GM21529 (cell line): ENCODE measurements around the gene WNT1.
A peak's percentile ranks its signal among the peaks of the same experiment; 100 is the strongest.

Experiments
- ATAC-seq: cut with Tn5 transposase; IDR thresholded peaks from one replicate; pipeline ENCODE4 v1.9.1; 2021; ENCODE audit not compliant: unreplicated experiment

The WNT1 gene

DNA sequence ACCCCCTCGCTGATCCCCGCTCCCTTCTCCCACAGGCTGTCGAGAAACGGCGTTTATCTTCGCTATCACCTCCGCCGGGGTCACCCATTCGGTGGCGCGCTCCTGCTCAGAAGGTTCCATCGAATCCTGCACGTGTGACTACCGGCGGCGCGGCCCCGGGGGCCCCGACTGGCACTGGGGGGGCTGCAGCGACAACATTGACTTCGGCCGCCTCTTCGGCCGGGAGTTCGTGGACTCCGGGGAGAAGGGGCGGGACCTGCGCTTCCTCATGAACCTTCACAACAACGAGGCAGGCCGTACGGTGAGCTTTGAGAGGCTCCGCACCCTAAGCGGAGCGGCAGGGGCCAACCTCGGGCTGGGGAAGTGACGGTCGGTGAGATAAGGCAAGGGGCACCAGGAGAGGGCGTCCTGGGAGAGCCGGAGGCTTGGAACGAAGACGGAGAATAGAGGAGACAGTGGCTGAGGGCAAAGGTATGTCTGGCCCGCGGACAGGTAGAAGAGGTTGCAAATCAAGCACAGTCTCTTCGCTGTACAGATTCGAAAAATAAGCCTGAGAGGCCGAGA is 2.3 kb downstream of the WNT1 start:
- ATAC-seq, result no peak

DNA sequence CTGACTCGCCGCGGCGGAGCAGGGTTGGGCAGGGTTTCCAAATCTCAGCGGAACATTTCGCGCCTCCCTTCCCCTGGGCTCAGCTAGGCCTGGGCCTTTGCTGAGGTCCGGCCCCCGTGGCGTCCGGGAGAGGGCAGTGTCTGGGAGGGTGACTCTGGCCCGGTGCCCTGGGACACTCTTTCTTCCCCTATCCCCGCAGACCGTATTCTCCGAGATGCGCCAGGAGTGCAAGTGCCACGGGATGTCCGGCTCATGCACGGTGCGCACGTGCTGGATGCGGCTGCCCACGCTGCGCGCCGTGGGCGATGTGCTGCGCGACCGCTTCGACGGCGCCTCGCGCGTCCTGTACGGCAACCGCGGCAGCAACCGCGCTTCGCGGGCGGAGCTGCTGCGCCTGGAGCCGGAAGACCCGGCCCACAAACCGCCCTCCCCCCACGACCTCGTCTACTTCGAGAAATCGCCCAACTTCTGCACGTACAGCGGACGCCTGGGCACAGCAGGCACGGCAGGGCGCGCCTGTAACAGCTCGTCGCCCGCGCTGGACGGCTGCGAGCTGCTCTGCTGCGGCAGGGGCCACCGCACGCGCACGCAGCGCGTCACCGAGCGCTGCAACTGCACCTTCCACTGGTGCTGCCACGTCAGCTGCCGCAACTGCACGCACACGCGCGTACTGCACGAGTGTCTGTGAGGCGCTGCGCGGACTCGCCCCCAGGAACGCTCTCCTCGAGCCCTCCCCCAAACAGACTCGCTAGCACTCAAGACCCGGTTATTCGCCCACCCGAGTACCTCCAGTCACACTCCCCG is 3.0 kb downstream of the WNT1 start:
- ATAC-seq, result no peak

DNA sequence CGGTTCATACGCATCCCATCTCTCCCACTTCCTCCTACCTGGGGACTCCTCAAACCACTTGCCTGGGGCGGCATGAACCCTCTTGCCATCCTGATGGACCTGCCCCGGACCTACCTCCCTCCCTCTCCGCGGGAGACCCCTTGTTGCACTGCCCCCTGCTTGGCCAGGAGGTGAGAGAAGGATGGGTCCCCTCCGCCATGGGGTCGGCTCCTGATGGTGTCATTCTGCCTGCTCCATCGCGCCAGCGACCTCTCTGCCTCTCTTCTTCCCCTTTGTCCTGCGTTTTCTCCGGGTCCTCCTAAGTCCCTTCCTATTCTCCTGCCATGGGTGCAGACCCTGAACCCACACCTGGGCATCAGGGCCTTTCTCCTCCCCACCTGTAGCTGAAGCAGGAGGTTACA is 3.6 kb downstream of the WNT1 start:
- no peak for ATAC-seq

DNA sequence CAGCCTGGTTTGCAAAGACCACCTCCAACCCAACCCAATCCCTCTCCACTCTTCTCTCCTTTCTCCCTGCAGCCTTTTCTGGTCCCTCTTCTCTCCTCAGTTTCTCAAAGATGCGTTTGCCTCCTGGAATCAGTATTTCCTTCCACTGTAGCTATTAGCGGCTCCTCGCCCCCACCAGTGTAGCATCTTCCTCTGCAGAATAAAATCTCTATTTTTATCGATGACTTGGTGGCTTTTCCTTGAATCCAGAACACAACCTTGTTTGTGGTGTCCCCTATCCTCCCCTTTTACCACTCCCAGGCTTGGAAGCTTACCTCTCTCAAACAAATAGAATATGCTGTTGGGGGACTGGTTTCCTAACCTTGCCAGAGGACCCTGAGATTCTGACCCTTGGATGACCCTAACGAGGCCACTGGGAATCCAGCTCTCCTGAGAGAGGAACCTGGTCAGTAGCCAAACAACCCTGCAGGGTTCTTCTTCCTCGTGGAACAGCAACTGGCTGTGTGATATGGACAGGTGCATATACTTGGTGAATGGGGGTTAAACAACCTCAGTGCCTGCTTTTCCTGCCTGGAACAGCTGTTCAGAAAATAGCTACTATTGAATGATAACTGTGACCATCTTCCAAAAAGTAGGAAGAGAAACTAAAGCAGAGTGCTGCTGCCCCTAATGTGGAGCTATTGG is 4.4 kb downstream of the WNT1 start:
- no peak for ATAC-seq

DNA sequence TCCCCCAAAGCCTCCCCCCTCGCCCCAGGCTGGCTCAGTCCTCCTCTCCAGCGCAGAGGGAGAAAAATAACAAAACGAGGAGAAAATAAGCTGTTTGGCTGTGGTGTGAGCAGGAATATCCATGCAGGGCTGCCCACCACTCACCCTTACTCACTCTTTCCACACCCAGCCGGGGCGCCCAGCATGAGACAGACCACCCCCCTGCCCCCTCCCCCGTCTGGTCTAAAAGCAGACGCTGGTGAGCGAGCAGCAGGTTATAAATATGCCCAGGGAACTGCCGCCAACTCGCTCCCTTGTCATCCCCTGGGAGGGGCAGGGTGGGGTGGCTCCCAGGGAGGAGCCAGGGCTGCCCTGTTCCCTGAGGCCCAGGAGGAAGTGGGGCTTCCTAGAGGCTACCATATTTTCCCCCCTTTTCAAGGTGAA is 7.4 kb downstream of the WNT1 start:
- no peak for ATAC-seq

DNA sequence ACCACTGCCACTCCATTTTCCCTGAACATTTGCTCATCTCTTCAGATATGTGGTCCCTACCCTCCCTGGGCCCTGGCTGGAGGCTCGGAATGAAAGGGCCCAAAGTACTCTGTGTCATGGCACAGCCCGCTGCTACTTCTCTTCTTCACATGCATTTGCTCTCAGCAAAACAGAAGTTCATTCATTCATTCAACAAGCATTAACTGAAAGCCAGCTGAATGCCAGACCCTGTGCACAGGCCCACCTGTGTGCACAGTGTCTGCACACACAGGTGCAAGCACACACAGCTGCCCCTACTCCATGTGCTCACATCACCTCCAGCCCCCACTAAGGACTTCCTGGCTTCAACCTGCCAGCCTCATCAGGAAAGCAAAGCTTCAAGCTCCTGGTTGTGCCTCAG is 7.8 kb downstream of the WNT1 start:
- ATAC-seq, result no peak

DNA sequence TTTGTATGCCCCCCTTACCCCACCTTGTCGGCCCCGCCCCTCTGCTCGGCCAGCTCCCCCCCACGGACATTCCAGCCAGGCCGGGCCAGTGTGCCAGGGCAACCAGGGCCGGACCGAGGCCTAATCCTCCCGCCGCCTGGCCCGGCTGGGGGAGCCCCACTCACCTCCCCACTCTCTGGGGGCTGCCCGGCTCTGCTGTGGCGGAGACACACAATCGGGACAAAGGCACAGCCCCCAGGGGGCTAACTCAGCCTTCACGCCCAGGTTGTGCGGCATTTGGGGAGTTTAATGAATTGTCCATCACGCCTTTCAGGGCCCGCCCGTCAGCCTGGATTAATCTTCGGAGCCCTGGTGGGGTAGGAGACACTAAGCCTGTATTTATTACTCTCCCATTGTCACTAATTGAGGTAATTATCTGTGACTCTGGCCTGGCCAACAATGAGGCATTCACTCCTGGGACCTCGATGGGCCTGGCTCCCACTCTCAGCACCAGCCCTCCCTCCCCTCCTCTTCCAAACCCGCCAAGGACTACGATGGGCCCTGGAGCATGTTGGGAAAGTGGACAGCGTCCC is 8.7 kb downstream of the WNT1 start:
- no peak for ATAC-seq

DNA sequence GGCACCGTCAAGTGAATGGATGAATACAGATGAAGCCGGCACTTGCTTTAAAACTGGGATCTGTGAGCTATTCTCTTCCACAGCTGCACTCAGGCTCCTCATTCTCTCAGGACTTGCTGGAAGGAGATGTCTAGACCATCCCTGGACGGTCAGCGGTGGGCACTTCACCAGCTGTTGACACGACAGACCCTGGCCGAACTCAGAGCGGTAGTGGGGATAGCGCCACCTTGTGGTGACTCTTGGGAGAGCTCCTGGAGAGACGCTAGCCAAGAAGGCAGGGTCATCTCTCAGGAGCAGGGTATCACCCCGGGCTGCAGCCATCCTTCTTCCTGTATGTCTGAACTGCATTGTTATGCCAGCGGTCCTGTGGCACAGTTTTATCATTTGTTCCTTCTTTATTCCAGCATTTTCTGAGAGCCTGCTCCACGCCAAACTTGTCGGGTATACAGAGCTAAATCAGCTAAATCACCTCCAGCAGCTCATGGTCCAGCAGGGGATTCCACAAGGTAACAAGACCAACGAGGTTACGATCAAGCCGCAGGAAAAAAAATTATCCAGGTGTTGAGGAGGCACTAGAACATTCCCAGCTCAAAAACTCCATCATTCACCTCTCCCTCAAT is 10.0 kb downstream of the WNT1 start:
- ATAC-seq, result no peak

DNA sequence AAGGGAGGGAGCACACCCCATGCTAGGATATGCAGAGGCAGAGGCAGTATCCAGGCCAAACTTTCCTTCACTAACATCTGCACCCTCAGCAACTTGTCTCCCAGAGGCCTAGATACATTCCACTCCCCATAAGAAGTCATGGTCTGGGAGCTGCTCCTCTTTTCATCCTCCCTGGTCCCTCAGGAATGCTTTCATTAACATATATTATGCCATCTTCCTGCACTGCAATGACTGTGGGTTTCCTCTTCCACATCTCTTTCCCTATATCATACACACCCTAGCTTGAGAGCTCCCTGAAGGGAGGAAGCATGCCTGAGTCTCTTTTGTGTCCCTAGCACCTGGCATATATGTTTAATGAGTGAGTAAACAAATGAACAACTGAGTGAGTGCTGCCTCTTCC is 12.4 kb downstream of the WNT1 start:
- ATAC-seq, result no peak

DNA sequence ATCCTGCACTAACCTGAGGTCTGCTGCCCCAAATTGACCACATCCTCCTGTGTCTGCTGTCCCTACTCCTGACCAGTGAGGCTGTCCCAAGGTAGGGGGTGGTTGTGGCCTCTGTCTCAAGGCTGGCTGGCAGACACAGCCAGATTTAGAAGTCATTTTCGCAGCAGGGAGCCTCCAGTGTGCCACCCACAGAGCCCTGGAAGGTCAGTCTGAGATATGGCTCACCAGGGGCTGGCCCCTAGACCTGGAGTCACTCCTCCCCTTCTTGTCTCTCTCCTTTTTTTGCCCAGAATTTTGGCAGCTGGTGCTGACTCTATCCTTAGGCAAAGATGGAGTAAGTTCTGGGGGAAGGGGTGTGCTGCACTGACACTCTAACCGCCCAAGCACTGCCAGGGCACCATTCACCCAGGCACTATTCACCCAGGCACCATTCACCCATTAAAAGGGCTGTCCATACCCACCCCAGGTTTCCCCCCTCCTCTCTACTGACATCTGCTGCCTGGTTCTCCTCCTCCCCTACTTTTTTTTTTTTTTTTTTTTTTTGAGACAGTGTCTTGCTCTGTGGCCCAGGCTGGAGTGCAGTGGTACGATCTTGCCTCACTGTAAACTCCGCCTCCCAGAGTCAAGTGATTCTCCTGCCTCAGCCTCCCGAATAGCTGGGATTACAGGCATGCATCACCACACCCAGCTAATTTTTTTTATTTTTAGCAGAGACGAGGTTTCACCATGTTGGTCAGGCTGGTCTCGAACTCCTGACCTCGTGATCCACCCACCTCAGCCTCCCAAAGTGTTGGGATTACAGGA is 13.3 kb downstream of the WNT1 start:
- ATAC-seq, result no peak

DNA sequence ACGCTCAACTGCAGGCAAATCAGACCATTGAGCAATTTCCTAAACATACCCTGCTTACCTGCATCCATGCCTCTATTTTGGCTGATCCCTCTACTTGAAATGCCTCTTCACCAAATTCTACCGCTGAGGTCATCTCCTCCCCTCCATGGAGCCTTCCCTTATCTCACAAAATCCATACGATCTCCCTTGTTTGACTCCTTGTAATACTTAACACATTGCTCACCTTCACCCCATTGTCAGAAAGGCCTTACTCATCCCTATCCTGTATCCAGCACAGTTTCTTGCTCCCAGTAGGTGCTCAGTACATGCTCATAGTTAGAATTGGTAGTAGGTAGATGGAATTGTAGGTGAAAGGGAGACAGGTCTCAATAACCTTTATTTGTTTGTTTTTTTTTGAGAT is 15.7 kb downstream of the WNT1 start:
- no peak for ATAC-seq

DNA sequence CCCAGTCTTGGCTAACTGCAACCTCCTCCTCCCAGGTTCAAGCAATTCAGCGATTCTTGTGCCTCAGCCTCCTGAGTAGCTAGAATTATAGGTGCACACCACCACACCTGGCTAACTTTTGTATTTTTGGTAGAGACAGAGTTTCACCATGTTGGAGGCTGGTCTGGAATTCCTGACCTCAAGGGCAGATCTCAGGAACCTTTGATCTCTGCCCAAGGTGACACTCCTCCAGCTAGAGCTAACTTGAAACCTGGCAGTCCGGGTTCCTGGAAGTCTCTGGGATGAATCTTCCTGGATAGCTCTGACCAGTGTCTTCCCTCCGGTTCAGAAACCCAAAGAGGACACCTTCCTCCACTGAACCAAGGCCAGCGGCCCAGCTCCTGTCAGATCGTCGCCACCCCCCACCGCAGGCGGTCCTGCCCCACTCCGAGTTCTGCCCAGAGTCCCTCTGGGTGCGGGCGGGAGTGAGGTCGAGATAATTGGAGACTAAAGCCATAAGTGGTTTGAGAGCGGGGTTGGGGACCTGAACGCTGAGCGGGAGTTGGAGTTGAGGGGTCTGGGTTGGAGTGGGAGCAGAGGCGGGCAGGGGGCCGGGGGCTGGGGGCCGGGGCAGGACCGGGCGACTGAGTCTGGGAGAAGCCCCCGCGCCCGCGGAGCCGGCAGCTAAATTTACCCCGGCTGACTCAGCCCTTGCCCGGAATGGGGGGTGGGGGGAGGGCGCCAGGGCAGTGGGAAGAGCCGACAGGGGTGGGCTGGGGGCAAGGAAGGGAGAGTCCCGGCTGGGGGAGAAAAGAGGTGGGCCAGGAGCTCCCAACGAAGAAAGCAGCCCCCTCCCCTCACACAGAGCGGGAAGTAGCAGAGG is 16.3 kb downstream of the WNT1 start:
- no peak for ATAC-seq

DNA sequence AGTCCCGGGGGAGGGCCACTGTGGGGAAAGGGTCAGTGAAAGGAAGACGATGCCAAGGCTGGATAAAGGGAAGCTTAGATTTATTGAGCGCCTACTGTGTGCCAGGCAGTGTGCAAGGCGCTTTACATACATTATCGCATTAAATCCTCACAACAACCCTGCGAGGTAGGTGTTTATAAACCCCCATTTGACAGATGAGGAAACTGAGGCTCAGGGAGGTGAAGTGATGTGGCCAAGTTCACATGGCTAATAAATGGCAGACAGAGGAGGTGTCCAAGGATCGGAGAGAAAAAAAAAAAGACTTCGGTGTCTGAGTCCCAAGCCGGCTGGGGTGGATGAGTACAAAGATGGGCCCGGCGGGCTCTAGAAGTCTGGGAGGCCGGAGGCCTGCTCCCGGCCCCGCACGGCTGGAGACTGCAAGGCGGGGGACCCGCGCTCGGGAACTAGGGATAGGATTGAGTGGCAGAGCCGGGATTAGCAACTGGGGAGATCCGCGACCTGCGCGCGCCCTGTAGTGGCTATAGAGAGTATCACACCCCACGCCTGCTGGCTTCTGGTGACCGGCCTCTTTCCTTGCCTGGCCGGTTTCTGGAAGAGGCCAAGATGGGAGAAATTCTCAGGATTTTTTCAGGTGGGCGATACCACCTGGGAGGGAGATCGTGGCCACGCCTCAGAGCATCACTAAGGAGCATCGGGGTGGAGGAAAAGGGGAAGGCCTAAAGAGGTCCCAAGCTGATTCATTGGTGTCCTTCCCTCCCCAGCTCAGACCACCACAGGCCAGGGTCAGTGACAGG is 17.2 kb downstream of the WNT1 start:
- ATAC-seq, result no peak

DNA sequence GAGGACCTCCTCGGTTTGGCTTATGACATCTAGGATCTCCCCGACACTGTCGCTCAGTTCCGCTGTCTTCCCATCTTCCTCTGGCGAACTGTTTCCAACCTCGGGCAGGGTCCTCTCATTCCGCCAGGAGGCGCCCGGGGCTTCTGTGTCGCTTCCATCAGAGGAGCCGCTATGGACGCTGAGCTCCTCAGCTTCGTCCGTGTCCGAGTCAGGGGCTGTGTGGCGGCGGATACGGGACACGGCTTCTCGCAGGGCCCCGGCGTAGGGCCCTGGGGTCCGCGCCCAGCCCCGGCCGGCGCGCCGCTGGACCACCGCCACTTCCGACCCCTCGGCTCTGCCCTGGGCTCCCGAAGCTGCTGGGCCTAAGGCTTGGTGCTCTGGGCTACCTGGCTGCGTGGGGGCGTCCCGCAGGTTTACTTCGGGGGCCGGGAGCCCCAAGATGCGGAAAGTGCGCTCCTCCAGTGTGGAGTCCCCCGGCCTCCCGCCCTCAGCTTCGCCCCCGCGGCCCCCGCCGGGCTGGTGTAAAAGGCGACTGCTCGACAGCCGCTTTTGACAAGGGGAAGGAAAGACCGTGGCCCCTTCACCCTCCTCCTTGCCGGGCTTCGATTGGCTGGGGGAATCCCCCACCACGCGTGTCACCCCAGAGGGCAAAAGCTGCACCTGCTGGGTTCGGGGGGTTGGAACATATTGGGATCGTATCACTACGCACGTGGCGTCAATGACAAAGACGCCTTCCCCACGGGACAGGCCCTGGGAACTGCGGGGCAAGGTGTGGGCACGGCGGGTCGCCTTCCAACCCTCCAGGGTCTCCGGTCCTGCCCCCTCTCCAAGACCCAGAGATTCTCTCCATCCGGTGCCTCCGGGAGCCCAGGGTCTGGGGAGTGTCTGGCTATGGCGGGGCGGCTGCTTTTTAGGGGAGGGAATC is 18.9 kb downstream of the WNT1 start:
- ATAC-seq, result peak; percentile 28

DNA sequence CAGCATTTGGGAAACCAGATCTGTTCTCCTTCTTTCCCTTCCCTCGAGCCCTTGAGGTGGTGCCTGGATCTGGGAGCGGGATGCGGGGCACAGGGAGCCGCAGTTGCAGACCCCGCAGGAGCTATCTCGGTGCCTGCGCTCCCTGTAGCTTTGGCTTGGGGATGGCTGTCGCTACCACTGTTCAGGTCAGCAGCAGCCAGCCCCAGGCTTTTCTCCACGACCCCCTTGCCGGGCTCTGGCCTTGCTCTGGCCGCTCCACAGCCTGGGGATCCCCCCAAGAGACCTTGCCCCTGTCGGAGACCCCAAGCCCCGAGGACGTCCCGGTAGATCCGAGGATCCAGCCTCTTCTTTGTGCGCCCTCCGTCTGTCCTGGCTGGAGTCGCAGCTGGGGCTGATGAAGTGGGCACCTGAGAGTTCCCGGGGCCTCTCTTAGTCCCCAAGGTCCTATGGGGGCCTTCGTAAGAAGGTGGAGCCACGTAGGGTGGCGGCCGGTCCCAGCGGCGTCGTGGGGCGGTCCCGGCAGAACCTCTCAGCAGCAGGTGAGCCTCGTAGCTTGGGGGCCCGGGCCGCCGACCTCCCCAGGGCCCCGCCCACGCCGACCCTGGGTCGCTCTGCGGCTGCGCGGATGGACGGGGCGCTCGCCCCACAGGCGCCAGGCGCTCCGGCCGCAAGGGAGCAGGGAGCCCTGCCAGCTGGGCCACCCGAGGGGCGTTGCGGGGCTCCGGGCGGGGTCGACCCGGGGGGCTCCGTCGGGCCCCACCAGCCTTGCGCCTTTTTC is 19.8 kb downstream of the WNT1 start:
- ATAC-seq, result peak; percentile 42

DNA sequence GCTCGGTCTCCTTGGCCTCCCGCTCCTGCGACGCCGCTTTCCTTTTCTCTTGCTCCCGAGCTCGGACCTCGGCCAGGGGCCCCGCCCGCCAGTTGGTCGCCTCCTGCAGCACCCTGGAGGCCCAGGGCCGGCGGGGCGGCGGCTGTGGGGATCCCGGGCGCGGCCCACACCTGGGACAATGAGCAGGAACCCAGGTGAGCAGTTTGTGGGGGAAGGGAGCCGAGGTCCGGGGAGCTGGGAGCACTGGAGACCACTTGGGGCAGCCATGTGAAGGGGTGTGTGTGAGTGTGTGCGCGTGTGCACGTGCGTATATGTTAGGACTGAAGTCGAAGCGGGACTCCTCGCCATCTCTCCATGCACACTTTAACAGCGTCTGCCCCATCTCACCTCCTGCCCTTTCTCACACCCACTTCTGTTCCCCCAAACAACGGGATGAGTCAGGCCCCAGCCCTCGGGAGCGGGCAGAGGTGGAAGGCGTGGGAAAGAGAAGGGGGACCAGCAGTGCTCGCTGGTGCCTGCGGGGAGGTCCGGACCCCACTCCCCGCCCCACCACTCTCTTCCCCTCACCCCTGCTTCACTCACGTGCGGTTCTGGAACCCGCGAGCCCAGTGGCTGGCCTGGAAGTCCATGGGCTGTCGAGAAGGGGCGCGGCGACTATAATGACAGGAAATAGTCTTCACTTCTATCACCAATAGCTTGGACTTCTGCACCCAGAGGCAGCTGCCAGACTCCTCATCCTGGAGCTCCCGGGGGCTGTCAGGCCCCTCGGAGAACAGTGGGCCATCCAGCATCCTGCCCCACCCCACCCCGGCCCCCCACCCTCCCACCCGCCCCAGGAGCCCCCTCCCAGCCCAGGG is 20.6 kb downstream of the WNT1 start:
- ATAC-seq, result peak; percentile 21
